SK-N-MC (cell line): ENCODE results near the gene CNMD.
"Not testable (repeated sequence)": the region's sequence is repeated elsewhere in the genome, so short reads cannot be mapped to it uniquely, and the experiment has no call there.

Experiments
- EZH2 ChIP-seq: fragments of 200-600 bp; sonication (generic); IDR thresholded peaks from one replicate; pipeline ENCODE4 v1.6.1; 2017; ENCODE audit warnings: antibody characterized with exemption
- FOXP2 ChIP-seq: optimal IDR thresholded peaks from 2 replicates; pipeline ENCODE3; 2011; ENCODE audit warnings: mild to moderate bottlenecking, moderate library complexity; ENCODE audit not compliant: insufficient read depth; ENCODE audit errors: extremely low read length, control extremely low read depth
- POLR2AphosphoS5 ChIP-seq: IDR thresholded peaks from 2 replicates; pipeline ENCODE4 v1.6.1; 2012; ENCODE audit warnings: mild to moderate bottlenecking, low read depth, low read length, borderline replicate concordance

DNA sequence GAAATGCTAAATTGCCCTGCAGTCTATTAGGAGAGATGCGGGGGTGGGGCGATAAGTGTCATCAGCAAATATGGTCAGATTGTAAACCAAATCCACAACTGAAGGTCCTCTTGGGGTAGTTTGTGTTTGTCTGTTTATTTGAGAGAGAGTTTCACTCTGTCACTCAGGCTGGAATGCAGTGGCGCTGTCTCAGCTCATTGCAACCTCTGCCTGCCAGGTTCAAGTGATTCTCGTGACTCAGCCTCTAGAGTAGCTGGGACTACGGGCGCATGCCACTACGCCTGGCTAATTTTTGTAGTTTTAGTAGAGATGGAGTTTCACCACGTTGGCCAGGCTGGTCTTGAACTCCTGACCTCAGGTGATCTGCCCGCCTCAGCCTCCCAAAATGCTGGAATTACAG lies 53.8 kb downstream of the CNMD start:
- TF ChIP-seq POLR2AphosphoS5, FOXP2, EZH2: not testable (repeated sequence)
